ENCODE data around the gene TAGAP.
A peak's percentile ranks its signal among the peaks of the same experiment; 100 is the strongest.
"Not testable (repeated sequence)": the region's sequence is repeated elsewhere in the genome, so short reads cannot be mapped to it uniquely, and the experiment has no call there.

Gene TAGAP

DNA sequence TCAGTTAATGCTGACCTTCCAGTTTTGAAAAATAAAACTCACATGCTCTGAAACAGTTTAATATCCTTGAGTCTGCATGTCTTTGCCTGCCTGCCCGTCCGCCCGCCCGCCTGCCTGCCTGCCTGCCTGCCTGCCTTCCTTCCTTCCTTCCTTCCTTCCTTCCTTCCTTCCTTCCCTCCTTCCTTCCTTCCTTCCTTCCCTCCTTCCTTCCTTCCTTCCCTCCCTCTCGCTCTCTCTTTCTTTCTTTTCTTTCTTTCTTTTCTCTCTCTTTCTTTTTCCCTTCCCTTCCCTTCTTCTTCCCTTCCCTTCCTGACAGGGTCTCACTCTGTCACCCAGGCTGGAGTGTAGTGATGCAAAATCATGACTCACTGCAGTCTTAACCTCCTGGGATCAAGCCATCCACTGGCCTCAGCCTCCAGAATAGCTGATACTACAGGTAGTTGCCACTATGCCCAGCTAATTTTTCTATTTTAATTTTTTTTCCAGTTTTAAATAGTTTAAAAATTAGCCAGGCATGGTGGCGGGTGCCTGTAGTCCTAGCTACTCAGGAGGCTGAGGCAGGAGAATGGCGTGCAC, 34.7 kb downstream of the TAGAP start:
- DNase-seq (ENCODE audit: low spot score): not testable (repeated sequence)

GRCh38 chr6:159008656-159009288, 36.0 kb downstream of the TAGAP start:
- DNase-seq (ENCODE audit: low spot score): peak; percentile 23

- no peak for DNase-seq (ENCODE audit: low spot score)
Measured at GRCh38 chr6:159007510-159007909, 37.3 kb downstream of the TAGAP start.

- no peak for DNase-seq (ENCODE audit: low spot score)
Measured at GRCh38 chr6:159005436-159005835, 39.4 kb downstream of the TAGAP start.

- no peak for DNase-seq (ENCODE audit: low spot score)
Measured at GRCh38 chr6:159004592-159004991, 40.2 kb downstream of the TAGAP start.

DNA sequence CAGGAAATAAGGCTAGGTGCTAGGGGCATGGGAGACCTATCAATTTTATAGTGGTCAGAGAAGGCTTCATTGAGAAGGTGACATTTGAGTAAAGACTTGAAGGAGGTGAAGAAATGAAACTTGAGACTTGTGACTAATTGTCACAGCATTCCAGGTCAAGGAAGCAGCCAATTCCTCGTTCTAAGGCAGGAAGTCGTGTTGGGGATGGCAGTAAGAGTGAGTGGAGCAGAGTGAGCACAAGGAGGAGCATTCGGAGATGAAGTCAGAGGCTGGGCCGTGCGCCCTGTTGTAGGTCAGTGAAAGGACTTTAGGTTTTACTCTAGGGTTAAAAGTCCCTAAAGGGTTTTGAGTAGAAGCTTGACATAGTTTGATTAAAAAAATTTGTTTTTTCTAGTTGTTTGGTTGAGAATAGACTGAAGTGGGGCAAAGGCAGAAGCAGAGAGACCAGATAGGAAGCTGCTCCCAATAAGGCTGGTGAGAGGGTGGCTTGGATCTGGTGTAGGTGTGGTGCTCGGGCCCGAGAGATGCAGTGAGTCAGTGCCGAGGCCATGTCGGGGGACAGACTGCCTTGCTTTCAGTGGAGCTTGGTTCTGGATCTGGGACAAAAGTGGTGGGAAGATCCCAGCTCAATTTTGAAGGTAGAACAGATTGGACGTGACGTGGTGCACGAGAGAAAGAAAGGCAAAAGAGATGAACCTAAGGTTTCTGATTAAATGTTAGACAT, 42.2 kb downstream of the TAGAP start:
- DNase-seq (ENCODE audit: low spot score): no peak

- peak; percentile 91 for DNase-seq (ENCODE audit: low spot score)
Measured at GRCh38 chr6:158999666-159000403, 45.0 kb downstream of the TAGAP start, which contains the start of gene RSPH3. RSPH3 (minus strand) TSS chr6:159000202; CDS start chr6:158999550, 652 bp downstream.

GRCh38 chr6:158999154-158999665, 45.6 kb downstream of the TAGAP start:
- DNase-seq (ENCODE audit: low spot score): no peak

GRCh38 chr6:158996856-158997255, 47.9 kb downstream of the TAGAP start:
- no peak for DNase-seq (ENCODE audit: low spot score)

- no peak for DNase-seq (ENCODE audit: low spot score)
Measured at GRCh38 chr6:158993639-158994038, 51.2 kb downstream of the TAGAP start.

- DNase-seq (ENCODE audit: low spot score): no peak
Measured at GRCh38 chr6:158991017-158991723, 53.6 kb downstream of the TAGAP start.

DNA sequence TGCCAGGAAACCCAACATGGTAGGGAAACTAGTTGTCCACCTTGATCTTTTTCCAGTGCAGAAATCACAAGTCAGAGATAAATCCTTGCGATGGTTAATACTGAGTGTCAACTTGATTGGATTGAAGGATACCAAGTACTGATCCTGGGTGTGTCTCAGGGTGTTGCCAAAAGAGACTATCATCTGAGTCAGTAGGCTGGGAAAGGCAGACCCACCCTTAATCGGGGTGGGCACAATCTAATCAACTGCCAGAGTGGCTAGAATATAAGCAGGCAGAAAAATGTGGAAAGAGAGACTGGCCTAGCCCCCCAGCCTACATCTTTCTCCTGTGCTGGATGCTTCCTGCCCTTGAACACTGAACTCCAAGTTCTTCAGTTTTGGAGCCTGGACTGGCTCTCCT, 55.1 kb downstream of the TAGAP start:
- DNase-seq (ENCODE audit: low spot score): not testable (repeated sequence)

- DNase-seq (ENCODE audit: low spot score): no peak
Measured at GRCh38 chr6:158988477-158988876, 56.3 kb downstream of the TAGAP start.

GRCh38 chr6:158987657-158988056, 57.1 kb downstream of the TAGAP start:
- DNase-seq (ENCODE audit: low spot score): no peak

Data from COLO829 (cell line).